ENCODE measurements around the gene CFAP97D1. TPM values are rescaled to one million over a fixed set of nuclear protein-coding genes. Genes with fewer than 3 reads are reported as not detected.

Gene CFAP97D1
- total RNA-seq, 2 donors from 2014 or later, result not detected

- Histone ChIP-seq H3K36me3 (ENCODE audit: control insufficient read depth, insufficient read depth, low read length) (no peaks in the 10 kb centered on the region), H3K4me1 (ENCODE audit: control insufficient read depth, insufficient read depth, low read length) (no peaks in the 10 kb centered on the region), H3K4me3 (ENCODE audit: low read length) (no peak overlapping the region), H3K27ac (ENCODE audit: low read depth, low read length) (no peak overlapping the region), H3K27me3 (ENCODE audit: control insufficient read depth, insufficient read depth, low read length, poor library complexity, severe bottlenecking) (no peaks in the 10 kb centered on the region), H3K9ac (ENCODE audit: extremely low read depth, low read length, poor library complexity, severe bottlenecking) (no peak overlapping the region), H3K9me3 (ENCODE audit: control insufficient read depth, low read length) (no peaks in the 10 kb centered on the region)
- Mint-ChIP-seq H3K36me3 (ENCODE audit: low read depth) (peaks cover 4% of the 10 kb centered on the region), H3K9me3 (no peaks in the 10 kb centered on the region), H3K27ac (no peak overlapping the region), H3K4me1 (no peaks in the 10 kb centered on the region), H3K27me3 (ENCODE audit: insufficient read depth) (no peaks in the 10 kb centered on the region), H3K4me3 (no peak overlapping the region)
- no peak for DNase-seq
- TF ChIP-seq CTCF (conservative IDR thresholded peaks at IDR 0.05), result no peak
- 91 to 95% methylated on average over 5 of the region's 5 CpGs for WGBS, 2 experiments (ENCODE audit: insufficient coverage in 1 of 2, insufficient read length in 1 of 2)
Measured at GRCh38 chr17:43818966-43819365, 38.7 kb downstream of the CFAP97D1 start.

- Histone ChIP-seq H3K9ac (ENCODE audit: extremely low read depth, low read length, poor library complexity, severe bottlenecking) (no peak overlapping the region), H3K9me3 (ENCODE audit: control insufficient read depth, low read length) (no peaks in the 10 kb centered on the region), H3K36me3 (ENCODE audit: control insufficient read depth, insufficient read depth, low read length) (no peaks in the 10 kb centered on the region), H3K4me1 (ENCODE audit: control insufficient read depth, insufficient read depth, low read length) (no peaks in the 10 kb centered on the region), H3K27ac (ENCODE audit: low read depth, low read length) (no peak overlapping the region), H3K4me3 (ENCODE audit: low read length) (no peak overlapping the region), H3K27me3 (ENCODE audit: control insufficient read depth, insufficient read depth, low read length, poor library complexity, severe bottlenecking) (no peaks in the 10 kb centered on the region)
- WGBS, 2 experiments (ENCODE audit: insufficient coverage in 1 of 2, insufficient read length in 1 of 2), result 88 to 97% methylated on average over 4 to 14 of the region's 14 CpGs
- Mint-ChIP-seq H3K9me3 (no peaks in the 10 kb centered on the region), H3K27me3 (ENCODE audit: insufficient read depth) (no peaks in the 10 kb centered on the region), H3K36me3 (ENCODE audit: low read depth) (peaks cover 4% of the 10 kb centered on the region), H3K4me1 (no peaks in the 10 kb centered on the region), H3K27ac (no peak overlapping the region), H3K4me3 (no peak overlapping the region)
- DNase-seq, result no peak
- TF ChIP-seq CTCF (conservative IDR thresholded peaks at IDR 0.05), result no peak
Measured at GRCh38 chr17:43820759-43821158, 40.5 kb downstream of the CFAP97D1 start.

GRCh38 chr17:43822570-43823190 lies 42.4 kb downstream of the CFAP97D1 start:
- H3K27ac Mint-ChIP-seq, result no peak overlapping the region
- no peak for TF ChIP-seq CTCF (conservative IDR thresholded peaks at IDR 0.05)
- no peaks in the 10 kb centered on the region for H3K36me3 ChIP-seq (ENCODE audit: control insufficient read depth, insufficient read depth, low read length)
- 80 to 84% methylated on average over 1 to 5 of the region's 5 CpGs for WGBS, 2 experiments (ENCODE audit: insufficient coverage in 1 of 2, insufficient read length in 1 of 2)
- no peak overlapping the region for H3K4me3 ChIP-seq (ENCODE audit: low read length)
- no peaks in the 10 kb centered on the region for H3K27me3 Mint-ChIP-seq (ENCODE audit: insufficient read depth)
- H3K27me3 ChIP-seq (ENCODE audit: control insufficient read depth, insufficient read depth, low read length, poor library complexity, severe bottlenecking), result no peaks in the 10 kb centered on the region
- peaks cover 4% of the 10 kb centered on the region for H3K36me3 Mint-ChIP-seq (ENCODE audit: low read depth)
- H3K9me3 ChIP-seq (ENCODE audit: control insufficient read depth, low read length), result no peaks in the 10 kb centered on the region
- no peaks in the 10 kb centered on the region for H3K4me1 Mint-ChIP-seq
- no peak for DNase-seq
- no peak overlapping the region for H3K9ac ChIP-seq (ENCODE audit: extremely low read depth, low read length, poor library complexity, severe bottlenecking)
- no peaks in the 10 kb centered on the region for H3K4me1 ChIP-seq (ENCODE audit: control insufficient read depth, insufficient read depth, low read length)
- no peaks in the 10 kb centered on the region for H3K9me3 Mint-ChIP-seq
- H3K27ac ChIP-seq (ENCODE audit: low read depth, low read length), result no peak overlapping the region
- no peak overlapping the region for H3K4me3 Mint-ChIP-seq
